ENCODE results near the gene DVL3. TPM values are rescaled to one million over a fixed set of nuclear protein-coding genes. Genes with fewer than 3 reads are reported as not detected.

The DVL3 gene
- polyA plus RNA-seq, 1 donor from 2014 or later: 78.9 TPM

- peaks cover 11% of the 10 kb centered on the region for H3K36me3 ChIP-seq (ENCODE audit: insufficient read depth, low read length)
- no peaks in the 10 kb centered on the region for H3F3A ChIP-seq (ENCODE audit: insufficient read depth, low read length, poor library complexity, severe bottlenecking)
- peak overlapping the region; percentile 100 for H3K4me3 ChIP-seq (ENCODE audit: low read length)
- H3K27me3 ChIP-seq (ENCODE audit: insufficient read depth, low read depth, low read length): no peaks in the 10 kb centered on the region
- no peak overlapping the region for H2AFZ ChIP-seq (ENCODE audit: low read depth, low read length)
- H3K27ac ChIP-seq (ENCODE audit: low read length): peak overlapping the region; percentile 87
- peaks cover 33% of the 10 kb centered on the region for H3K79me2 ChIP-seq (replicated peaks; ENCODE audit: insufficient read depth, low read length)
- H3K9me3 ChIP-seq (ENCODE audit: low read length): no peaks in the 10 kb centered on the region
- peak overlapping the region; percentile 98 for H3K9ac ChIP-seq (ENCODE audit: low read length)
- H4K20me1 ChIP-seq (ENCODE audit: insufficient read depth): peaks cover 6% of the 10 kb centered on the region
- H3K4me2 ChIP-seq (ENCODE audit: low read length): peak overlapping the region; percentile 39
- TF ChIP-seq TAF1 (IDR thresholded peaks at IDR 0.05; ENCODE audit: low read depth): no peak
- TF ChIP-seq POLR2AphosphoS5 (IDR thresholded peaks at IDR 0.05): no peak
- TF ChIP-seq REST (IDR thresholded peaks at IDR 0.05; ENCODE audit: borderline replicate concordance): no peak
- no peak for TF ChIP-seq CTCF (IDR thresholded peaks at IDR 0.05; ENCODE audit: poor library complexity, severe bottlenecking)
- no peak for TF ChIP-seq EZH2 (IDR thresholded peaks at IDR 0.05; ENCODE audit: borderline replicate concordance, insufficient read depth, low read length, poor library complexity, severe bottlenecking)
- TF ChIP-seq RAD21 (conservative IDR thresholded peaks at IDR 0.05): no peak
- TF ChIP-seq EP300 (conservative IDR thresholded peaks at IDR 0.05; ENCODE audit: poor library complexity, severe bottlenecking): no peak
- H3K9me2 ChIP-seq (ENCODE audit: insufficient read depth, low read length): no peaks in the 10 kb centered on the region
Measured at GRCh38 chr3:184177331-184177731, 22.2 kb downstream of the DVL3 start.

- Histone ChIP-seq H3K9ac (ENCODE audit: low read length) (no peak overlapping the region), H3K9me3 (ENCODE audit: low read length) (no peaks in the 10 kb centered on the region), H4K20me1 (ENCODE audit: insufficient read depth) (peaks cover 6% of the 10 kb centered on the region), H3F3A (ENCODE audit: insufficient read depth, low read length, poor library complexity, severe bottlenecking) (no peaks in the 10 kb centered on the region), H3K79me2 (replicated peaks; ENCODE audit: insufficient read depth, low read length) (peaks cover 33% of the 10 kb centered on the region), H3K27ac (ENCODE audit: low read length) (no peak overlapping the region), H3K4me3 (ENCODE audit: low read length) (peak overlapping the region; percentile 100), H3K4me2 (ENCODE audit: low read length) (no peak overlapping the region), H3K27me3 (ENCODE audit: insufficient read depth, low read depth, low read length) (no peaks in the 10 kb centered on the region), H3K36me3 (ENCODE audit: insufficient read depth, low read length) (peaks cover 11% of the 10 kb centered on the region), H2AFZ (ENCODE audit: low read depth, low read length) (no peak overlapping the region), H3K9me2 (ENCODE audit: insufficient read depth, low read length) (no peaks in the 10 kb centered on the region)
- TF ChIP-seq CTCF (IDR thresholded peaks at IDR 0.05; ENCODE audit: poor library complexity, severe bottlenecking) (no peak), TAF1 (IDR thresholded peaks at IDR 0.05; ENCODE audit: low read depth) (no peak), SMC3 (conservative IDR thresholded peaks at IDR 0.05; ENCODE audit: poor library complexity) (no peak), EZH2 (IDR thresholded peaks at IDR 0.05; ENCODE audit: borderline replicate concordance, insufficient read depth, low read length, poor library complexity, severe bottlenecking) (no peak), EP300 (conservative IDR thresholded peaks at IDR 0.05; ENCODE audit: poor library complexity, severe bottlenecking) (no peak), REST (IDR thresholded peaks at IDR 0.05; ENCODE audit: borderline replicate concordance) (no peak), RAD21 (conservative IDR thresholded peaks at IDR 0.05) (no peak), MXI1 (conservative IDR thresholded peaks at IDR 0.05; ENCODE audit: poor library complexity, severe bottlenecking) (no peak)
Measured at GRCh38 chr3:184177767-184178306, 22.7 kb downstream of the DVL3 start.

All from neural cell (in vitro differentiated cells).